Activated CD8-positive, alpha-beta T cell treated with anti-CD3 and anti-CD28 coated beads for 36 hours (primary cell): ENCODE results near the gene HORMAD2. TPM values are rescaled to one million over a fixed set of nuclear protein-coding genes. Genes with fewer than 3 reads are reported as not detected.
A peak's percentile ranks its signal among the peaks of the same experiment; 100 is the strongest.

Experiments
- ATAC-seq: fragments of 200-7000 bp; cut with Tn5 transposase; one replicate; pipeline ENCODE4 v1.10.0; 2021; ENCODE audit warnings: mild to moderate bottlenecking, moderate library complexity
- CTCF ChIA-PET: fragments of 350-600 bp; sonication (Branson Sonifier 250); formaldehyde crosslinking; loops from one replicate; lab custom pipeline; 2021; ENCODE audit warnings: antibody characterized with exemption; lab: Charles Lee
- POLR2A ChIA-PET: fragments of 350-600 bp; sonication (Branson Sonifier 250); formaldehyde crosslinking; loops from one replicate; lab custom pipeline; 2021; ENCODE audit warnings: antibody characterized with exemption; lab: Charles Lee
- DNase-seq: peaks from one replicate; pipeline ENCODE4 v3.0.0-alpha.2; 2020
- H3K27ac Mint-ChIP-seq: one replicate; pipeline ENCODE4 v1.8.0; 2021; ENCODE audit warnings: mild to moderate bottlenecking, mixed read lengths
- H3K27me3 Mint-ChIP-seq: one replicate; pipeline ENCODE4 v1.8.0; 2021; ENCODE audit warnings: mixed read lengths
- H3K36me3 Mint-ChIP-seq: one replicate; pipeline ENCODE4 v1.8.0; 2021; ENCODE audit warnings: low read depth, mixed read lengths
- H3K4me1 Mint-ChIP-seq: one replicate; pipeline ENCODE4 v1.8.0; 2021; ENCODE audit warnings: low read depth, mixed read lengths
- H3K4me3 Mint-ChIP-seq: one replicate; pipeline ENCODE4 v1.8.0; 2021; ENCODE audit warnings: mild to moderate bottlenecking, moderate library complexity, mixed read lengths
- H3K9me3 Mint-ChIP-seq: one replicate; pipeline ENCODE4 v1.8.0; 2021; ENCODE audit warnings: mixed read lengths
- CTCF ChIP-seq: fragments of 200-600 bp; IDR thresholded peaks from one replicate; pipeline ENCODE4 v1.8.0; 2022; ENCODE audit warnings: antibody characterized with exemption, mild to moderate bottlenecking
- intact Hi-C: fragments of 100-400 bp; cut with micrococcal nuclease; formaldehyde crosslinking; loops from one replicate; pipeline ENCODE4 v1.10.0; 2022
- total RNA-seq, 2 experiments: library from RNA; stranded (reverse); gene quantifications; one replicate each; pipeline ENCODE4 v1.2.3, GENCODE V29; 2021

HORMAD2 gene
- total RNA-seq, 2 experiments from 2014 or later, result not detected

- Mint-ChIP-seq H3K9me3 (no peaks in the 10 kb centered on the region), H3K36me3 (no peaks in the 10 kb centered on the region), H3K27me3 (no peaks in the 10 kb centered on the region), H3K4me1 (peaks cover 61% of the 10 kb centered on the region), H3K27ac (no peak overlapping the region), H3K4me3 (no peak overlapping the region)
- TF ChIP-seq CTCF, result no peak
- ChIA-PET CTCF (interaction anchor here (0.5 to 2.3 kb wide), 4 partner anchors 38 to 137 kb away, joined by 3 to 8 read pairs (median 3); no protein-coding TSS in a partner anchor), POLR2A (interaction anchor here (1.0 to 2.6 kb wide), 3 partner anchors 12 to 95 kb away, joined by 3 to 10 read pairs (median 4); partner anchors contain the start of gene LIF)
- ATAC-seq, result no peak
- no peak for DNase-seq
- intact Hi-C loops, result no loop called here
Measured at GRCh38 chr22:30225220-30225927, 145.1 kb downstream of the HORMAD2 start.

- Mint-ChIP-seq H3K4me3 (no peak overlapping the region), H3K9me3 (no peaks in the 10 kb centered on the region), H3K27me3 (no peaks in the 10 kb centered on the region), H3K4me1 (peaks cover 52% of the 10 kb centered on the region), H3K27ac (peak overlapping the region; percentile 25), H3K36me3 (no peaks in the 10 kb centered on the region)
- no peak for TF ChIP-seq CTCF
- intact Hi-C loops, result no loop called here
- ATAC-seq, result no peak
- no peak for DNase-seq
- CTCF ChIA-PET, result interaction anchor here (1.2 kb wide), 1 partner anchor 29 kb away, joined by 4 read pairs; no protein-coding TSS in a partner anchor
- POLR2A ChIA-PET, result interaction anchor here (1.0 to 2.6 kb wide), 4 partner anchors 11 to 96 kb away, joined by 3 to 10 read pairs (median 4); no protein-coding TSS in a partner anchor
Measured at GRCh38 chr22:30226192-30226832, 146.0 kb downstream of the HORMAD2 start.

Other genes starting within 250 kb of the HORMAD2 start
- 10 to 100 TPM; 55.3 to 58.5 TPM for gene ASCC2, start 242.2 kb upstream of the HORMAD2 start, total RNA-seq
- gene MTMR3, start 197.3 kb upstream of the HORMAD2 start, total RNA-seq, result 10 to 100 TPM; 19.5 to 21.3 TPM
- gene LIF, start 166.3 kb downstream of the HORMAD2 start, total RNA-seq, result 100 to 1,000 TPM; 160 to 161 TPM
- gene OSM, start 186.4 kb downstream of the HORMAD2 start, total RNA-seq, result 10 to 100 TPM; 44.3 to 45.7 TPM
- 1 to 10 TPM; 4.2 to 5.1 TPM for gene CASTOR1, start 209.0 kb downstream of the HORMAD2 start, total RNA-seq
- 10 to 100 TPM; 20.5 to 21.1 TPM for gene TBC1D10A, start 246.5 kb downstream of the HORMAD2 start, total RNA-seq